Stomach (tissue), 9 donors: Measurements from ENCODE around the gene EPHB1. TPM values are rescaled to one million over a fixed set of nuclear protein-coding genes. Genes with fewer than 3 reads are reported as not detected.

Experiments
- DNase-seq, 2 donors: peaks; one replicate each; pipeline versions ENCODE4 v3.0.0 to v3.0.0-alpha.2; 2013 to 2019
- H3K27ac ChIP-seq, 5 donors: fragments of 200-600 bp in 4 of 5; sonication (generic) in 4 of 5; one replicate each; pipeline ENCODE4 v1.5.1; 2013 to 2019; ENCODE audit warnings: mild to moderate bottlenecking in 1 of 5, moderate library complexity in 1 of 5
- H3K27me3 ChIP-seq, 3 donors: fragments of 200-600 bp; sonication (generic); one replicate each; pipeline ENCODE4 v1.5.1; 2017 to 2019; ENCODE audit warnings: mixed run types in 1 of 3
- H3K36me3 ChIP-seq, 4 donors: fragments of 200-600 bp; sonication (generic); 1 replicate in 3 of 4; 2 replicates in 1 of 4; pipeline ENCODE4 v1.5.1; 2016 to 2019
- H3K4me1 ChIP-seq, 4 donors: fragments of 200-600 bp; sonication (generic); one replicate each; pipeline ENCODE4 v1.5.1; 2016 to 2019
- H3K4me3 ChIP-seq, 4 donors: fragments of 200-600 bp; sonication (generic) in 3 of 4; one replicate each; pipeline ENCODE4 v1.5.1; 2016 to 2019; ENCODE audit warnings: mild to moderate bottlenecking in 1 of 4
- H3K9me3 ChIP-seq, 4 donors: fragments of 200-600 bp; sonication (generic); one replicate each; pipeline ENCODE4 v1.5.1; 2016 to 2019
- EP300 ChIP-seq: sonication (generic); formaldehyde crosslinking; IDR thresholded peaks from one replicate; pipeline ENCODE4 v1.6.1; 2017; ENCODE audit warnings: antibody characterized with exemption
- POLR2A ChIP-seq, 4 donors: fragments of 450-650 bp; IDR thresholded peaks; one replicate each; pipeline ENCODE4 v1.6.1; 2016; ENCODE audit warnings: antibody characterized with exemption in 4 of 4, control low read depth in 2 of 4, mild to moderate bottlenecking in 1 of 4, moderate library complexity in 1 of 4
- POLR2AphosphoS5 ChIP-seq, 3 donors: sonication (generic); formaldehyde crosslinking; IDR thresholded peaks; one replicate each; pipeline ENCODE4 v1.6.1; 2016; ENCODE audit warnings: antibody characterized with exemption in 3 of 3
- WGBS, 5 donors: extraction: QIAGEN DNeasy Blood & Tissue Kit in 3 of 5; methylation state at CpG; one replicate each; pipeline versions ENCODE4 v1.1.5 to v1.1.7; 2013 to 2018; 5-methylcytosine and 5-hydroxymethylcytosine counted together
- intact Hi-C: fragments of 100-400 bp; cut with DNase I; formaldehyde crosslinking; loops from one replicate; pipeline ENCODE4 v1.15.1; 2023; ENCODE audit warnings: low total_unique reads
- polyA plus RNA-seq, 3 donors: library from polyadenylated mRNA; stranded (reverse); fragments of 200-250 nt; gene quantifications; one replicate each; pipeline ENCODE4 v1.2.3, GENCODE V29; 2013
- total RNA-seq, 5 donors: library from RNA; depleted of rRNA; stranded (reverse); fragments of >200 nt; gene quantifications; one replicate each; pipeline versions ENCODE4 v1.1.0 to v1.2.3, GENCODE V29; 2014 to 2016
- TF ChIP-seq, protein P1 (sequence below), 7 experiments: fragments of 450-650 bp in 4 of 7; fragments of 200-600 bp in 3 of 7; sonication (generic) in 3 of 7; IDR thresholded peaks; one replicate each; pipeline ENCODE4 v1.5.1; 2016 to 2019; ENCODE audit warnings: antibody characterized with exemption in 7 of 7, control low read depth in 2 of 7, mild to moderate bottlenecking in 1 of 7
- donor health status: healthy with polysubstance abuse.
- donor health status: Bipolar disorder and iron deficiency.
- donor health status: healthy.

EPHB1 gene
- total and polyA plus RNA-seq, 8 donors: 0.13 to 2.3 (median 1.0) TPM; not detected in 4

DNA sequence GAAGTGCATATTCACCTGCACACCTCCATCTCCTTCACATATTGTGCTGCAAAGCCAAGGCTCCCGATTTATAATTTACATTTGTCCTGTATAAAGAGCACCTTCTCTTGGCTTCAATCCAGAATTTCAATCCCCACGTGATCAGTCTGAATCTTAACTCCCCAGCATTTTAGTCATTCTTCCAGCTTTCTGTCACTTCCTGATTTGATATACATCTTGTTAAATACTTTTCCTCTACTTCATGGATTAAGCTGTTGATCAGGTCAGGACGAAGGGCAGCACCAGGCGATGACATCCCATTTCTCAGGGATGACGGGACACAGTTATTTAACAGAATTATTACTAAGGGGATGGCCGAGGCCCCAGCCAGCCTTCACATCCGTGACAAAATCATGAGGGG, 212.5 kb downstream of the EPHB1 start:
- no peak for TF ChIP-seq POLR2AphosphoS5 (IDR thresholded peaks at IDR 0.05)
- no peak for TF ChIP-seq EP300
- no peak for TF ChIP-seq POLR2A (IDR thresholded peaks at IDR 0.05)
- TF ChIP-seq, protein P1, sequence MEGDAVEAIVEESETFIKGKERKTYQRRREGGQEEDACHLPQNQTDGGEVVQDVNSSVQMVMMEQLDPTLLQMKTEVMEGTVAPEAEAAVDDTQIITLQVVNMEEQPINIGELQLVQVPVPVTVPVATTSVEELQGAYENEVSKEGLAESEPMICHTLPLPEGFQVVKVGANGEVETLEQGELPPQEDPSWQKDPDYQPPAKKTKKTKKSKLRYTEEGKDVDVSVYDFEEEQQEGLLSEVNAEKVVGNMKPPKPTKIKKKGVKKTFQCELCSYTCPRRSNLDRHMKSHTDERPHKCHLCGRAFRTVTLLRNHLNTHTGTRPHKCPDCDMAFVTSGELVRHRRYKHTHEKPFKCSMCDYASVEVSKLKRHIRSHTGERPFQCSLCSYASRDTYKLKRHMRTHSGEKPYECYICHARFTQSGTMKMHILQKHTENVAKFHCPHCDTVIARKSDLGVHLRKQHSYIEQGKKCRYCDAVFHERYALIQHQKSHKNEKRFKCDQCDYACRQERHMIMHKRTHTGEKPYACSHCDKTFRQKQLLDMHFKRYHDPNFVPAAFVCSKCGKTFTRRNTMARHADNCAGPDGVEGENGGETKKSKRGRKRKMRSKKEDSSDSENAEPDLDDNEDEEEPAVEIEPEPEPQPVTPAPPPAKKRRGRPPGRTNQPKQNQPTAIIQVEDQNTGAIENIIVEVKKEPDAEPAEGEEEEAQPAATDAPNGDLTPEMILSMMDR (IDR thresholded peaks at IDR 0.05): no peak
- Histone ChIP-seq H3K4me1 (no peaks in the 10 kb centered on the region), H3K36me3 (no peaks in the 10 kb centered on the region), H3K27ac (no peak overlapping the region), H3K27me3 (no peaks in the 10 kb centered on the region), H3K4me3 (no peak overlapping the region), H3K9me3 (no peaks in the 10 kb centered on the region)
- WGBS, 5 donors: 62 to 69% (median 63%) methylated on average over 7 of the region's 7 CpGs
- intact Hi-C loops: no loop called here
- DNase-seq: no peak

DNA sequence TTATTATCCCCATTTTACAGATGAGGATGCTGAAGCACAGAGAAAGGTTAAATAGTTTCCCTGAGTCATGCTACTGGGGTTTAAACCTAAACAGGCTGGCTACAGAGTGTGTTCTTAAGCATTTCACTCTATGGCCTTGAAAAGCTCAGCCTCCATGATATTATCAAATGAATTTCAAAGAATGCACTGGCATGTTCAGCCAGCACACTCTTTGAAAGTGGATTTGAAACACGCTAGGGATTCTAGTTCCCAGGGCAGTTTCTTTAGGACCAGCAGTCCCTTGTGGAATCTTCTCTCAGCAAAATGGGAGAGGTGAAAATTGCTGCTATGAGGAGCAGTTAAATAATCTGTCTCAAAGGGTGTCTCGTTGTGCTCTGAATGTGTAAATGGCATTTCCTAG, 213.3 kb downstream of the EPHB1 start:
- intact Hi-C loops: no loop called here
- TF ChIP-seq POLR2AphosphoS5 (IDR thresholded peaks at IDR 0.05): no peak
- TF ChIP-seq, protein P1 (IDR thresholded peaks at IDR 0.05): no peak
- TF ChIP-seq POLR2A (IDR thresholded peaks at IDR 0.05): no peak
- TF ChIP-seq EP300: no peak
- Histone ChIP-seq H3K36me3 (no peaks in the 10 kb centered on the region), H3K9me3 (no peaks in the 10 kb centered on the region), H3K27me3 (no peaks in the 10 kb centered on the region), H3K4me1 (no peaks in the 10 kb centered on the region), H3K27ac (no peak overlapping the region), H3K4me3 (no peak overlapping the region)
- 73 to 94% (median 86%) methylated on average over 2 of the region's 2 CpGs for WGBS, 5 donors
- no peak for DNase-seq

DNA sequence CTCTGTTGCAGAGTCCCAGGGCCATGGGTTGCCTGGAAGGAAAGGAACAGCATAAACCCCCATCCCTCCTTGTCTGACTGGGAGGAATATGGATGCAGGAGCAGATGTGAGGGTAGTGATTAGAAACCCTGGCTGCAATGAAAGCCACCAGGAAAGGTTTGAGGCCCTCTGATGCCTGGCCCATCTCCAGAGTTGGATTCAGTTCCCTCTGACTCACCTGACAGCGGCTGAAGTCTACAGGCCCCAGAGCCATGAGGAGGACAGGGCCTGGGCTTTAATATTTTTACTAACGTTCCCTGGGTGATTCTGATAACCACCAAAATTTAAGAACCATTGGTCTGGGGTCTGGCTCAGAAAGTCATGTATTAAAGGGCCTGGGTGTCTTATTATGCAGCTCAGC, 214.0 kb downstream of the EPHB1 start:
- H3K36me3 ChIP-seq: no peaks in the 10 kb centered on the region
- no peak overlapping the region for H3K4me3 ChIP-seq
- WGBS, 5 donors: 81 to 100% (median 84%) methylated on average over 2 of the region's 2 CpGs
- H3K27me3 ChIP-seq: no peaks in the 10 kb centered on the region
- H3K27ac ChIP-seq: no peak overlapping the region
- H3K9me3 ChIP-seq: no peaks in the 10 kb centered on the region
- DNase-seq: no peak
- intact Hi-C loops: no loop called here
- H3K4me1 ChIP-seq: no peaks in the 10 kb centered on the region
- TF ChIP-seq EP300: no peak
- no peak for TF ChIP-seq POLR2AphosphoS5 (IDR thresholded peaks at IDR 0.05)

DNA sequence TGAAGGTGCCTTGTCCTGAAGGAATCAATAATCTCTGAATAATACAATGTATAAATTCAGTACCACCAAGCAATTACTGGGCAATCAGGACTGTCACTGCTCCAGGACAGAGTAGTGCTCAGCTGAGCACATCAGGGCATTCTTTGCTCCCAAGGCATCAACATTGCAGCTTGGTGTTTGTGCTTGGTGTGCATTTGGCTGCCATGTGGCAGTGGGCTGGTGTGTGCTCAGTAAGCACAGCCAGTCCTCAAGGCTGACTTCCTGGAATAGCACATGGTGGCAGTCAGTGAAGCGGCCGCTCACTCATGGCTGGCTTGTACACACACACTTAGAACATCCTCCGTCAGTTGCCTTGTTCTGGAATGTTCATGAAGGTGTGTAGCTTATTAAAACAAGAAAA, 217.0 kb downstream of the EPHB1 start:
- 88 to 96% (median 93%) methylated on average over 3 of the region's 3 CpGs for WGBS, 5 donors
- H3K4me3 ChIP-seq: no peak overlapping the region
- no peak for TF ChIP-seq POLR2AphosphoS5 (IDR thresholded peaks at IDR 0.05)
- H3K27me3 ChIP-seq: no peaks in the 10 kb centered on the region
- H3K36me3 ChIP-seq: no peaks in the 10 kb centered on the region
- intact Hi-C loops: no loop called here
- H3K4me1 ChIP-seq: no peaks in the 10 kb centered on the region
- no peak for DNase-seq
- no peaks in the 10 kb centered on the region for H3K9me3 ChIP-seq
- no peak overlapping the region for H3K27ac ChIP-seq

DNA sequence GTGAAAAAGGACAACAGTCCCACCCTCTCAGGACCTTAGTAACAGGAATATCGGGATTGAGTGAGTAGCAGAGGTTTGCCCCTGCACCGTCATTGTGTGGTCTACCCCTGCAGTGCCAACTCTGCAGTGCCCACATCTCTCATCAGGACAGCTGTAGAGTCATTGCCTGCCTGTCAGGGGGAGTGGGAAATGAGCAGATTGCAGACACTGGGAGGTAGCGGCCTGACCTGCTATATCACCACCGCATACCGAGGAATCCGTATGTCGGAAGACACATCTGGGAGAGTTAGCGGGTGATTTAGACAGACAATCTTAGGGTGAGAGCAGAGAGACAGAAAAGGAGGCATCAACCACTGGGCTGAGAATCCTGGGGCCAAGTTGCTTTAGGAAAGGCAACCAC, 218.1 kb downstream of the EPHB1 start:
- Histone ChIP-seq H3K9me3 (no peaks in the 10 kb centered on the region), H3K4me3 (no peak overlapping the region), H3K27me3 (no peaks in the 10 kb centered on the region), H3K36me3 (no peaks in the 10 kb centered on the region), H3K27ac (no peak overlapping the region), H3K4me1 (no peaks in the 10 kb centered on the region)
- DNase-seq: no peak
- 88 to 97% (median 92%) methylated on average over 8 of the region's 8 CpGs for WGBS, 5 donors
- intact Hi-C loops: no loop called here
- TF ChIP-seq POLR2A (IDR thresholded peaks at IDR 0.05) (no peak), POLR2AphosphoS5 (IDR thresholded peaks at IDR 0.05) (no peak), EP300 (no peak)
- TF ChIP-seq, protein P1 (IDR thresholded peaks at IDR 0.05): no peak
